Purkinje cell (primary cell): ENCODE data around the gene PHKA1. TPM values are rescaled to one million over a fixed set of nuclear protein-coding genes. Genes with fewer than 3 reads are reported as not detected.

Experiments
- polyA plus RNA-seq: library from polyadenylated mRNA; unstranded; fragments of >200 nt; fragmentation: Nextera tagmentation; gene quantifications from 2 replicates; pipeline ENCODE4 v1.2.1, GENCODE V29; 2014

Gene PHKA1
- polyA plus RNA-seq = 0.06 and 1.0 TPM in 2 replicates

GRCh38 chrX:72713599-72714477 lies at the start of gene PHKA1:
Gene PHKA1 (minus strand): TSS chrX:72714306. CDS start chrX:72713880, 426 bp downstream.

GRCh38 chrX:72572248-72573157 lies 141.6 kb downstream of the PHKA1 start, which contains the start of gene HDAC8:
Gene HDAC8 (minus strand): TSS chrX:72572843. CDS start chrX:72572761, 82 bp downstream.

Other genes with a start within 250 kb of the PHKA1 start
- 22.1 and 29.0 TPM in 2 replicates for gene HDAC8, start 141.5 kb downstream of the PHKA1 start, polyA plus RNA-seq
- gene DMRTC1B, start 62.6 kb upstream of the PHKA1 start, polyA plus RNA-seq = 11.2 and 19.2 TPM in 2 replicates
- not detected in 2 replicates for gene FAM236B, start 68.4 kb upstream of the PHKA1 start, polyA plus RNA-seq
- not detected in 2 replicates for gene FAM236D, start 93.9 kb upstream of the PHKA1 start, polyA plus RNA-seq
- gene FAM236C, start 198.3 kb upstream of the PHKA1 start, polyA plus RNA-seq = not detected in 2 replicates
- gene FAM236A, start 223.9 kb upstream of the PHKA1 start, polyA plus RNA-seq = not detected in 2 replicates
- 0.38 TPM in 1 of 2 replicates, not detected in the other for gene DMRTC1, start 229.5 kb upstream of the PHKA1 start, polyA plus RNA-seq